Spleen (tissue), 7 donors: ENCODE measurements around the gene GOLIM4.

Experiments
- POLR2A ChIP-seq, 3 donors: fragments of 450-650 bp; IDR thresholded peaks; one replicate each; pipeline ENCODE4 v1.5.1; 2017; ENCODE audit warnings: antibody characterized with exemption in 3 of 3, mild to moderate bottlenecking in 1 of 3
- POLR2AphosphoS5 ChIP-seq, 3 donors: sonication (generic); formaldehyde crosslinking; IDR thresholded peaks; one replicate each; pipeline ENCODE4 v1.5.1; 2017; ENCODE audit warnings: antibody characterized with exemption in 3 of 3
- TF ChIP-seq, protein P1 (sequence below), 11 experiments: fragments of 200-600 bp in 7 of 11; fragments of 450-650 bp in 4 of 11; sonication (generic) in 4 of 11; IDR thresholded peaks in 8 of 11; conservative IDR thresholded peaks in 3 of 11; 1 replicate in 7 of 11; 2 replicates in 4 of 11; pipeline versions ENCODE4 v1.4.0 to v1.8.0; 2016 to 2021; ENCODE audit warnings: antibody characterized with exemption in 11 of 11, inconsistent platforms in 4 of 11, mild to moderate bottlenecking in 1 of 11
- donor health status: DM: no; HTN: no; CAD: no; lungs with moderate emphysema.
- donor health status: DM: no; HTN: no; CAD: no.
- donor health status: DM: no; HTN: no; CAD: no.

DNA sequence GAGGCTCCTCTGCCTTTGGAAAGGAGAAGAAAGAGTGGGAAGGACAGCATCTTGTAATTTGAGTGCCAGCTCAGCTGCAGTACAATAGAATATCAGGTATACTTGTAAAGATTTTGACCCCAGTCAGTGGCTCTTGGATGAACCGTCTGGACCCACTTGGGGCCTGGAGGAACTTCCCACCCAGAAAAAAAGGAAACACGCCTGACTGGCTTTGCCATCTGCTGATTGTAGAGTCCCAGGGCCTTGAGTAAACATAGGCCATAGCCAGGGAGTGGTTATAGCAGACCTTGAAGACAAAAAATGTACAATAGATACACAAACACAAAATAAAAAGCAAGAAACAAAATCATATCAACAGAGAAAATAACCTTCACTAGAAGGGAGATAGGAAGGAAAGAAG is 112.1 kb downstream of the GOLIM4 start:
- TF ChIP-seq, protein P1, sequence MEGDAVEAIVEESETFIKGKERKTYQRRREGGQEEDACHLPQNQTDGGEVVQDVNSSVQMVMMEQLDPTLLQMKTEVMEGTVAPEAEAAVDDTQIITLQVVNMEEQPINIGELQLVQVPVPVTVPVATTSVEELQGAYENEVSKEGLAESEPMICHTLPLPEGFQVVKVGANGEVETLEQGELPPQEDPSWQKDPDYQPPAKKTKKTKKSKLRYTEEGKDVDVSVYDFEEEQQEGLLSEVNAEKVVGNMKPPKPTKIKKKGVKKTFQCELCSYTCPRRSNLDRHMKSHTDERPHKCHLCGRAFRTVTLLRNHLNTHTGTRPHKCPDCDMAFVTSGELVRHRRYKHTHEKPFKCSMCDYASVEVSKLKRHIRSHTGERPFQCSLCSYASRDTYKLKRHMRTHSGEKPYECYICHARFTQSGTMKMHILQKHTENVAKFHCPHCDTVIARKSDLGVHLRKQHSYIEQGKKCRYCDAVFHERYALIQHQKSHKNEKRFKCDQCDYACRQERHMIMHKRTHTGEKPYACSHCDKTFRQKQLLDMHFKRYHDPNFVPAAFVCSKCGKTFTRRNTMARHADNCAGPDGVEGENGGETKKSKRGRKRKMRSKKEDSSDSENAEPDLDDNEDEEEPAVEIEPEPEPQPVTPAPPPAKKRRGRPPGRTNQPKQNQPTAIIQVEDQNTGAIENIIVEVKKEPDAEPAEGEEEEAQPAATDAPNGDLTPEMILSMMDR (IDR thresholded peaks at IDR 0.05 in 8 of 11, conservative IDR thresholded peaks at IDR 0.05 in 3 of 11): no peak
- TF ChIP-seq POLR2A (IDR thresholded peaks at IDR 0.05): no peak
- TF ChIP-seq POLR2AphosphoS5 (IDR thresholded peaks at IDR 0.05): no peak
